GM19239 (cell line): ENCODE data around the gene ATP2C2.
"Not testable (repeated sequence)": the region's sequence is repeated elsewhere in the genome, so short reads cannot be mapped to it uniquely, and the experiment has no call there.

Source experiments
- DNase-seq: peaks from one replicate; pipeline ENCODE4 v3.0.0; 2011; ENCODE audit warnings: low spot score; ENCODE audit not compliant: insufficient read length
- FAIRE-seq: peaks from 2 replicates; lab custom pipeline; 2011; peaks lifted over from hg19 to GRCh38; lab: Jason Lieb, UNC

Gene ATP2C2

GRCh38 chr16:84391151-84392030 is 23.1 kb downstream of the ATP2C2 start:
- no peak for DNase-seq
- FAIRE-seq = no peak

- no peak for FAIRE-seq
These were observed 23.7 kb downstream of the ATP2C2 start for GRCh38 chr16:84392031-84392360.

GRCh38 chr16:84396082-84396481 is 27.7 kb downstream of the ATP2C2 start:
- not testable (repeated sequence) for FAIRE-seq, DNase-seq

More at GRCh38 chr16:84392031-84392360, 23.7 kb downstream of the ATP2C2 start:
- no peak for DNase-seq

- no peak for FAIRE-seq
- no peak for DNase-seq
These were observed 28.2 kb downstream of the ATP2C2 start for GRCh38 chr16:84396537-84397008.

DNA sequence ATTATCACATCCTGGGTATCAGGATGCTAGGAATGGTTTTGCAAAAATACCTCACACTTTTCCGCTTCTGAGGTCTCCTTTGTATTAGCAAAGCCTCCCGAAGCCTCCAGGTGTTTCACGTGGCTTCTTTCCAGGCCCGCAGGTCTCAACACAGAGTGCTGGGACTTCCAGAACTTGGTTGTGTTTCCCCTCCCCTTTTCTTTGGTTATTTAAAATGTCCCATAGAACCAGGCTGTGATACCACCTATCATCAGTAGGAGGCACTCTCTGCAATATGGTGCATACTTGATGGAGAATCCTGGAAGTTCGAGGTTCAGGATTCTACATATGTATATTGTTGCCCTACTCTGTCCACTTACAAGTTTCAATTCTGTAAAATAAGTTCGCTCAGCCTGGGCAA is 28.8 kb downstream of the ATP2C2 start:
- DNase-seq (no peak), FAIRE-seq (no peak)

GRCh38 chr16:84398701-84399100 is 30.4 kb downstream of the ATP2C2 start:
- no peak for FAIRE-seq
- DNase-seq = no peak

- FAIRE-seq, DNase-seq: not testable (repeated sequence)
These were observed 31.6 kb downstream of the ATP2C2 start for GRCh38 chr16:84399912-84400311.

DNA sequence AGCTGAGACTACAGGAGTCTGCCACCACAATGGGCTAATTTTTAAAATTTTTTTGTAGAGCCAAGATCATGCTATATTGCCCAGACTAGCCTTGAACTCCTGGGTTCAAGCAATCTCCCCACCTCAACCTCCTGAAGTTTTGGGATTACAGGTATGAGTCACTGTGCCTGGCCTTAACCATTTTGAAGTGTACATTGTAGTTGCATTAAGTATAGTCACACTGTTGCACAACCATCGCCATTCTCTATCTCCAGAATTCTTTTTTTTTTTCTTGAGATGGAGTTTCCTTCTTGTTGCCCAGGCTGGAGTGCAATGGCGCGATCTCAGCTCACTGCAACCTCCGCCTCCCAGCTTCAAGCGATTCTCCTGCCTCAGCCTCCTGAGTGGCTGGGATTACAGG is 35.1 kb downstream of the ATP2C2 start:
- not testable (repeated sequence) for DNase-seq, FAIRE-seq

DNA sequence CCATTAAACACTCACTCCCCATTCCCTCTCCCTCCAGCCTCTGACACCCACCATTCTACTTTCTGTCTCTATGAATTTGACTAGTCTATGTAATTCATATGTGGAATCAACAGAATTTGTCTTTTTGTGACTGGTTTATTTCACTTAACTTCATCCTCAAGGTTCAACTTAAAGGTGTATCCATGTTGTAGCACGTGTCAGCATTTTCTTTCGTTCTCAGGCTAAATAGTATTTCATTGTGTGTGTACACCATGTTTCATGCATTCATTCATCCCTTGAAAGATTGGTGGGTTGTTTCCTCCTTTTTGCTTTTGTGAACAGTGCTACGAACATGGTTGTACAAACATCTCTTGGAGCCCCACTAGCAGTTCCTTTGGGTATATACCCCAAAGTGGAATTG is 36.0 kb downstream of the ATP2C2 start:
- DNase-seq (no peak), FAIRE-seq (no peak)

- FAIRE-seq = no peak
- no peak for DNase-seq
These were observed 36.8 kb downstream of the ATP2C2 start for GRCh38 chr16:84404936-84405639.

DNA sequence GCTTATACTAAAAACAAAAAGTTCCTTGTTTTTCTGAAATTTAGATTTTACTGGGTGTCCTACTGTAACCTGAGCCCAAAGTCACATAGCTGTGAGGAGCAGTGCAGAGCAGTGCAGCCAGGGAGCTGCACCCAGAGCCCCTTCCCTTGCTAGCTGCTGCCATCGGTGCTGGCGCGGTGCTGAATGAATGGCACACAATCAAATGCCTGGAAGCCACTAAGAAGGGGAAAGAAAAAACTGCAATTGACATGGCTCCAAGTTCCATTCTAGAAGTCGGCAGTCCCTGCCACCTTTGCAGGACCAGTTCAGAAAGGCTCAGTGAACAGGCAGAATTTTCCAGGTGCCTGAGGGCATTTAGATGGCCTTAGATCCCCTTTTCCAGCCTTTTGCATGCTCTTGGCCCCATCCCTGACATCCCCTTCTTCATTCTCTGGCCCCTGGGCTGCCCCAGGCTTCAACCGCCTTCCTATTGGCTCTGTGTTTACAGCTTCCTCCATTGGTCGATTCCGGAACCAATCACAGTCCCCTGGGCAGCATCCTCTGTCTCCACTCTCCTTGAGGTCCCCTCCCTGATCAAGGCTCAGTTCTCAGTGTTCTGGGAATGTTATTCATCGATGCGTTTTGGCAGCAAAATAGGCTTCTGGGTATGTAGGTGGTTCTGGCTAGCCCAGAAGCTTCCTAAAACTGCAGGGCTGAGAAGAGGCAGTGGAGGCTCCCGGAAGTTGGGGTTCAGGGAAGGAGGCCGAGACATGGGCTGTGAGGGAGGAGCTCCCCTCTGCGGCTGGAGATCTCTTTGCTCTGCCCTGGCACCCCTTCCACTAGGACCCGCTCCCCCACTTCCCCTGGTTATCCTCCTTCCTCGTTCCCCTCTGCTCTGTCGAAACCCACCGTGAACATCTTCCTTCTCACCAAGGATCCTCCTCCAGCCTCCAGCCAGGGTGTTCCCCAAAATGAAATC is 37.9 kb downstream of the ATP2C2 start:
- DNase-seq (no peak), FAIRE-seq (no peak)

DNA sequence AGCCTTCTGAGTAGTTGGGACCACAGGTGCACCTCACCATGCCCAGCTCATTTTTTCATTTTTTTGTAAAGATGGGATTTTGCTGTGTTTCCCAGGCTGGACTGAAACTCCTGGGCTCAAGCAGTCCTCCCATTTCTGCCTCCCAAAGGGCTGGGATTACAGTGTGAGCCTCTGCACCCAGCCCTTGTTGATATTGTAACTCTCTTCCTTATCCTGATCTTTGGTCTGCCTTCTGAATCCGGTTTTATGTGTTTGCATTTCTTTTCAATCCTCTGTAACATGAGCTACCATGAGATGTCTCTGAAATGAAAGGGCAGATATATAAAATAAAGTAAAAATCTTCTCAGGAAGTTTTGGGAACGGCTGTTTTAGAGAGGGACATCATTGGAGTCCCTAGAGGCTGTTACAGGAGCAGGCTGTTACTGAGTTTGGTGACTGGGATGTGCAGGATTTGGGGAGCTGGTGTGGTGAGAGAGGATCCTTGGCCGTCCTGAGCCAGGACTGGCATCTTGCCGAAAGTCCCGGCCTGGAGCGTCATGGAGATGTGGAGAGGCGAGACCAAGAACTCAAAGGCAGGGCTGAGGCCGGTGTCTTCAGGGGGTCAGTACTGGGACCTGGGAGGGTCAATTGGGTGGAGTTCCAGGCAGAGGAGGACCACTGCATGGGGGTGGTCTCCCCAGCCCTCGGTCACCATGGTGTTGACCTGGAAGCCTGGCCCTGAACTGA is 39.4 kb downstream of the ATP2C2 start:
- FAIRE-seq (no peak), DNase-seq (no peak)

- no peak for DNase-seq
- FAIRE-seq = no peak
These were observed 40.0 kb downstream of the ATP2C2 start for GRCh38 chr16:84408314-84408690.

DNA sequence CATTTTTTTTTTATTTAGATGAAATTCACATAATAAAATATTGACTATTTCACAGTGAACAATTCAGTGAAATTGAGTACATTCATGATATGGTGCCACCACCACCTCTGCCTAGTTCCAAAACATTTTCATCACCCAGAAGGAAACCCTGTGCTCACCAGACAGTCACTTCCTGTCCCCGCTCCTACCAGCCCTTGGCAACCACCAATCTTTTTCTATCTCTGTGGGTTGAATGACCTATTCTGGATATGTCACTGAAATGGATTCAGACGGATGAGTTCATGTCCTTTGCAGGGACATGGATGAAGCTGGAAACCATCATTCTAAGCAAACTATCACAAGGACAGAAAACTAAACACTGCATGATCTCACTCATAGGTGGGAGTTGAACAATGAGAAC is 40.5 kb downstream of the ATP2C2 start:
- FAIRE-seq (no peak), DNase-seq (no peak)

- no peak for FAIRE-seq
These were observed 42.2 kb downstream of the ATP2C2 start for GRCh38 chr16:84410361-84411138.

GRCh38 chr16:84411768-84412167 is 43.4 kb downstream of the ATP2C2 start:
- FAIRE-seq (no peak), DNase-seq (no peak)

More at GRCh38 chr16:84410361-84411138, 42.2 kb downstream of the ATP2C2 start:
- no peak for DNase-seq

- no peak for FAIRE-seq
- no peak for DNase-seq
These were observed 43.9 kb downstream of the ATP2C2 start for GRCh38 chr16:84412262-84412661.

DNA sequence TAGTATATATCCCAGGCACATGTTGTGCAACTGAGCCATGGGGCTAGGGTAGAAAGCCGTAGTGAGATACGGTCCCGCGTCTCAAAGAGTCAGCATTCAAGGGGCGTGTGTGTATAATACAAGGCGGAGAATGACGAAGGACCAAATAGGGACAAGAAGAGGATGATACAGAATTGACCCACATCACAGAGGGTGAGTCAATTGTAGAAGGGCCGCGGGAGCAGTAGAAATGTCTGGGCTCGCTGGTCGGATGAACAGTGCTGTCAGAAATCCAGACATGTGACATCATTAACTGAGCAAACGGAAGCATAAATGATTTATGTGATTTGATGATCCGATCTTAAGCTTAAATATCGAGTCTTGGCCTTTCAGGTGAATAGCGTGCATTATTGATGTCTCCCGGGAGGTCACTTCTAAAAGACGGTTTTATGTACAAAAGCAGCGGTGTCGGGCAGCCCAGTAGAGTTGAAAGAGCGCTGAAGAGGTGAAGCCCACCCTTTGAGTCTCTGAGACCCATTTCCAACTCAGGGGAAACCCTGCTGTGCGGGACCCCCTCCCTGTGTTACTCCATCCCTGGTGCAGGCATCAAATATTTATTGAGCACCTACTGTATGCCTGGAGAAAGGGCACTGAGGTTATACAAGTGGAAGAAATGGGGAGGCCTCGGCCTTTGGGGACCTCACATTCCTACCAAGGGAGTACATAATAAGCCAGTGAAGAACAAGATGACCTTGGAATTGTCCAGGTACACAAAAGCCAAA is 45.1 kb downstream of the ATP2C2 start:
- FAIRE-seq (no peak), DNase-seq (no peak)
